ENCODE data around the gene VAMP5. TPM values are rescaled to one million over a fixed set of nuclear protein-coding genes. Genes with fewer than 3 reads are reported as not detected.

The VAMP5 gene
- total and polyA plus RNA-seq, 9 of the 15 experiments (the other 6 are each of a cell fraction or from before 2014, with no cell fraction given): 0.54 to 1.9 (median 1.5) TPM; not detected in 2

DNA sequence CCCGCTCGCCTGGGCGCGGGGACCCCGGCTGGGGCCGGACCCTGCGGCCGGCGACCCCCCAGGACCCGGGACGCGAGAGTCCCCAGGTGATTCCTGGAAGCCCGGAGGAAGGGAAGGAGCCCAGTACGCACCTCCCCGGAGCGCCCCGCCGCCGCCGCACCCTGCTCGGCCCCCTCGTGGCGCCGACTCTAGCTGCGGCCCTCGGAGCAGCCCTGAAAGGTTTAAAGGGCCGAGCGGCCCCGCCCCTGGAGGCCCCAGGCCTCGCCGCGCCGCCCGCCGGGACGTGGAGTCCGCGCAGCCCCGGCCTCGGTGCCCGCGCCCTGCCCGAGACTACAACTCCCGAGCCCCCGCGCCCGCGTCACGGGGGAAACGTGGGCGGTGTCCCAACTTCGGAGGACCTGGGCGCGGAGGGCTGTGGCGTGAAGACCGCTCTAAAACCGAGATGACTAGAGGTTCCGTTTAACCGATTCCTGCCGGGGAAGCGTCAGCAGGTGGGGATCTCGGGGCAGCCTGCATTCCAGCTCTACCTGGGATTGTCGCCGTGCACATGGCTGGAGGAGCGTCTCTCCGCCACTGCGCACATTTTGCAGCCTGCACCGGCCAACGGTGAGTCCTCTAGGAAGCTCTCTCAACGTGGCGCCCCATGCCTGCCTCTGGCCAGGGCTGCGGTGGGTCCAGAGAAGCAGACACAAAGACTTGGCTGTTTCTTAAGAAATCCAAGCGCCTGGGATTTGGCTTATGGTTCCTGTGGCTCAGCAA is 18.4 kb downstream of the VAMP5 start, which contains the start of gene TMEM150A (continued):
- TF ChIP-seq, protein P1, sequence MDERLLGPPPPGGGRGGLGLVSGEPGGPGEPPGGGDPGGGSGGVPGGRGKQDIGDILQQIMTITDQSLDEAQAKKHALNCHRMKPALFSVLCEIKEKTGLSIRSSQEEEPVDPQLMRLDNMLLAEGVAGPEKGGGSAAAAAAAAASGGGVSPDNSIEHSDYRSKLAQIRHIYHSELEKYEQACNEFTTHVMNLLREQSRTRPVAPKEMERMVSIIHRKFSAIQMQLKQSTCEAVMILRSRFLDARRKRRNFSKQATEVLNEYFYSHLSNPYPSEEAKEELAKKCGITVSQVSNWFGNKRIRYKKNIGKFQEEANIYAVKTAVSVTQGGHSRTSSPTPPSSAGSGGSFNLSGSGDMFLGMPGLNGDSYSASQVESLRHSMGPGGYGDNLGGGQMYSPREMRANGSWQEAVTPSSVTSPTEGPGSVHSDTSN (CRISPR knock-in tag; IDR thresholded peaks at IDR 0.05; ENCODE audit: low read depth): no peak
- TF ChIP-seq, protein P1 (tag; conservative IDR thresholded peaks at IDR 0.05; ENCODE audit: low read depth): no peak
- no peak for TF ChIP-seq ARID2 (IDR thresholded peaks at IDR 0.05)
- TF ChIP-seq SMC3 (conservative IDR thresholded peaks at IDR 0.05; ENCODE audit: insufficient read depth, low read depth, low read length): peak; percentile 25; the same call in 1 of the 2 replicates
- no peak for TF ChIP-seq EHMT2 (IDR thresholded peaks at IDR 0.05)
- no peak for TF ChIP-seq SMAD1 (IDR thresholded peaks at IDR 0.05; ENCODE audit: low read depth, low read length, partially characterized antibody)
- TF ChIP-seq, protein P2, sequence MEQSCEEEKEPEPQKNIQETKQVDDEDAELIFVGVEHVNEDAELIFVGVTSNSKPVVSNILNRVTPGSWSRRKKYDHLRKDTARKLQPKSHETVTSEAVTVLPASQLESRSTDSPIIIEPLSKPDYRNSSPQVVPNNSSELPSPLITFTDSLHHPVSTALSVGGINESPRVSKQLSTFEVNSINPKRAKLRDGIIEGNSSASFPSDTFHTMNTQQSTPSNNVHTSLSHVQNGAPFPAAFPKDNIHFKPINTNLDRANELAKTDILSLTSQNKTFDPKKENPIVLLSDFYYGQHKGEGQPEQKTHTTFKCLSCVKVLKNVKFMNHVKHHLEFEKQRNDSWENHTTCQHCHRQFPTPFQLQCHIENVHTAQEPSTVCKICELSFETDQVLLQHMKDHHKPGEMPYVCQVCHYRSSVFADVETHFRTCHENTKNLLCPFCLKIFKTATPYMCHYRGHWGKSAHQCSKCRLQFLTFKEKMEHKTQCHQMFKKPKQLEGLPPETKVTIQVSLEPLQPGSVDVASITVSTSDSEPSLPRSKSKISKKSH (CRISPR knock-in tag; IDR thresholded peaks at IDR 0.05): no peak
- peak; percentile 97 for TF ChIP-seq KLF13 (tag; IDR thresholded peaks at IDR 0.05; ENCODE audit: borderline replicate concordance, low read depth)
- no peak for TF ChIP-seq HNRNPUL1 (IDR thresholded peaks at IDR 0.05; ENCODE audit: low read length)
- no peak for TF ChIP-seq ZNF695 (CRISPR knock-in tag; IDR thresholded peaks at IDR 0.05)
- TF ChIP-seq, protein P3, sequence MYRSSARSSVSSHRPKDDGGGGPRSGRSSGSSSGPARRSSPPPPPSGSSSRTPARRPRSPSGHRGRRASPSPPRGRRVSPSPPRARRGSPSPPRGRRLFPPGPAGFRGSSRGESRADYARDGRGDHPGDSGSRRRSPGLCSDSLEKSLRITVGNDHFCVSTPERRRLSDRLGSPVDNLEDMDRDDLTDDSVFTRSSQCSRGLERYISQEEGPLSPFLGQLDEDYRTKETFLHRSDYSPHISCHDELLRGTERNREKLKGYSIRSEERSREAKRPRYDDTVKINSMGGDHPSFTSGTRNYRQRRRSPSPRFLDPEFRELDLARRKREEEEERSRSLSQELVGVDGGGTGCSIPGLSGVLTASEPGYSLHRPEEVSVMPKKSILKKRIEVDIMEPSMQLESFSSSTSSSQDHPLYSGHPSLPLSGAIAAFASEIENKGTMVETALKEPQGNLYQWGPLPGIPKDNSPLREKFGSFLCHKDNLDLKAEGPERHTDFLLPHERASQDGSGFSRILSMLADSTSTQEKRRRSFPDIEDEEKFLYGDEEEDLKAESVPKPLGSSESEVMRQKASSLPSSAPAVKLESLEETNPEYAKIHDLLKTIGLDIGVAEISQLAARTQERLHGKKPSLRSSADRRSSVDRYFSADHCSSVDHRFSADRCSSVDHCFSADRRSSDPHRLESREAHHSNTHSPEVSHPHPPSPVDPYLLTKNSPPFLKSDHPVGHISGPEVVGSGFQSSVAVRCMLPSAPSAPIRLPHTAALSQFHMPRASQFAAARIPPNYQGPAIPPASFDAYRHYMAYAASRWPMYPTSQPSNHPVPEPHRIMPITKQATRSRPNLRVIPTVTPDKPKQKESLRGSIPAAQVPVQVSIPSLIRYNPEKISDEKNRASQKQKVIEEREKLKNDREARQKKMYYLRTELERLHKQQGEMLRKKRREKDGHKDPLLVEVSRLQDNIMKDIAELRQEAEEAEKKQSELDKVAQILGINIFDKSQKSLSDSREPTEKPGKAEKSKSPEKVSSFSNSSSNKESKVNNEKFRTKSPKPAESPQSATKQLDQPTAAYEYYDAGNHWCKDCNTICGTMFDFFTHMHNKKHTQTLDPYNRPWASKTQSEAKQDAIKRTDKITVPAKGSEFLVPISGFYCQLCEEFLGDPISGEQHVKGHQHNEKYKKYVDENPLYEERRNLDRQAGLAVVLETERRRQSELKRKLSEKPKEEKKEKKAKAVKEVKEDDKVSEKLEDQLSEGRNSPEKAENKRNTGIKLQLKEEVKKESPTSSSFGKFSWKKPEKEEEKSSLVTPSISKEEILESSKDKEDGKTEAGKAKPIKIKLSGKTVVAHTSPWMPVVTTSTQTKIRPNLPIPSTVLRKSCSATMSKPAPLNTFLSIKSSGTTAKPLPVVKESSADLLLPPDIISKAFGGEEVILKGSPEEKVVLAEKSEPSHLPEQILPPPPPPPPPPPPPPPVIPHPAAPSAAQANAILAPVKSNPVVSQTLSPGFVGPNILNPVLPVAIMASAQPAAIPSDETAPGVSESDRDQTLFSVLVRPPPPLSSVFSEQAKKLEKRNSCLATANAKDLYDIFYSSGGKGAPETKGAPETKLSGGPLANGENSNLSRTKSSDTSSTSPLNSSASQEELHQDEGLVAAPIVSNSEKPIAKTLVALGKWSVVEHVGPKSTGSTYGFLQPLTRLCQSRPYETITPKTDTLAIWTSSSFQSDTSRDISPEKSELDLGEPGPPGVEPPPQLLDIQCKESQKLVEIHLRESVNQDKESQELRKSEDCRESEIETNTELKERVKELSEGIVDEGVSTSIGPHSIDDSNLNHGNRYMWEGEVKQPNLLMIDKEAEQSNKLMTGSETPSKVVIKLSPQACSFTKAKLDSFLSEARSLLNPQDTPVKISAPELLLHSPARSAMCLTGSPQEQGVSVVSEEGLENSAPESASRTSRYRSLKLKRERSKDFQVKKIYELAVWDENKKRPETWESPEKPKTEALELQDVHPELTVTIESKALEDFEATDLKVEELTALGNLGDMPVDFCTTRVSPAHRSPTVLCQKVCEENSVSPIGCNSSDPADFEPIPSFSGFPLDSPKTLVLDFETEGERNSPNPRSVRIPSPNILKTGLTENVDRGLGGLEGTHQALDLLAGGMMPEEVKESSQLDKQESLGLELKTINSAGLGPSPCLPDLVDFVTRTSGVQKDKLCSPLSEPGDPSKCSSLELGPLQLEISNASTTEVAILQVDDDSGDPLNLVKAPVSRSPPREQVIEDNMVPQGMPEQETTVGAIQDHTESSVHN (IDR thresholded peaks at IDR 0.05; ENCODE audit: borderline replicate concordance in 1 of 2, low read depth in 1 of 2): no peak
- TF ChIP-seq ZNF121 (CRISPR knock-in tag; conservative IDR thresholded peaks at IDR 0.05): no peak
- TF ChIP-seq ZFP30 (CRISPR knock-in tag; IDR thresholded peaks at IDR 0.05; ENCODE audit: borderline replicate concordance): no peak

All from K562 (cell line).